Stimulated activated naive CD4-positive, alpha-beta T cell treated with Interleukin-2 at 50 U/mL for 16 hours (primary cell): ENCODE results near the gene CXorf65.

Experiments
- DNase-seq: peaks from one replicate; lab custom pipeline; 2025; lab: John Stamatoyannopoulos, UW

Gene CXorf65

GRCh38 chrX:71107245-71107644 lies 705 bp upstream of the CXorf65 start:
- DNase-seq = no peak

DNA sequence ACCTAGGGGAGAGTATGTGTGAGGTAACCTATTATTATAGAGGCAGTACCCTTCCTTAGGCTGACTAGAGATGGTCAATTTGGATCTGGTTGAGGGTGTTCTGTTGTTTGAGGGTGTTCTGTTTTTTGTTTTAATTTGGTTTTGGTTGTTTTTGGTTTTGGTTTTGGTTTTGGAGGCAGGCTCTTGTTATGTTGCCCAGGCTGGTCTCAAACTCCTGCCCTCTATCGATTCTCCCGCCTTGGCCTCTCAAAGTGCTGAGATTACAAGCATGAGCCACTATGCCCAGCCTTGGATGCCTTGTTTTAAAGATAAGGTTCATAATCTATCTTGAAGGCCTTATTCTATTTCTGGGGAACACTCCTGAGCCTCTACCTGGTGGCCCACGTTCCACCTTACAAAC lies 912 bp downstream of the CXorf65 start:
- DNase-seq = no peak

DNA sequence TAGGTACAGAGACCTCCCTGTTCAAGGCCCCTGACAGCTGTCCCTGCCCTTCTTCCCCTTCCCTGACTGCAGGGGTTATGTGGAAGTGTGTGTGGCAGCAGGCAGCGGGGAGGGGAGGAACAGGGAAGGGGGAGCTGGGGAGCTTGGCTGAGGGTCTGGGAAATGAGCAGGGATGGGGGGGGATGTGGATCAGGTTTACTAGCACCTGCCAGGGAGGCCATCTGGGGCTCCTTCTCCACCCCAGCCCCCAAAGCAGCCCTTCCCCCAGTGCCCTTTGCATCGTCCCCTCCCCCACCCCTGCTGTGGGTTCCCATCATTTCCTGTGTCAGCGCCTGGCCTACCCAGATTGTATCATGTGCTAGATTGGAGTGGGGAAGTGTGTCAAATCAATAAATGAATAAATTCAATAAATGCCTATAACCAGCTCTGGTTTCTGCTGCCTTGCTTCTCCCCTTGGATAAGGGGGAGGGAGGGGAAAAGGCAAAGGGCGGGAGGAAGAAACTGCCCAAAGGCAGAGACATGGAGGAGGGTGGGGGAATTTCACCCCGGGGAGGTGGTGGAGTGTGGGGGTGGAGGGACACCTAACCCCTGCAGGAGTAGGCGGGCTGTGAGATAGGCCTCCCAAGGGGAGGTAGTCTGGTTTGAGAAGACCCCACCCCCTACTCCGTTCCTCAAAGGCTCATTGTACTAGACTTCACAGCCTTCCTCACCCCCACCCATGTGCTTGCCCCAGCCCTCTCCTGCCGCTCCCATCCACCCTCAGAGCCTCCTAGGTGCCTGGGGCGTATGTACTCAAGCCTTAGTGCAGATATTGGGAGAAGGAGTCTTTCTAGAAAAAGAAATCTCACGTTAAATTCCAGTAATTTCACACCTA lies 3.2 kb downstream of the CXorf65 start:
- peak; percentile 30 for DNase-seq

DNA sequence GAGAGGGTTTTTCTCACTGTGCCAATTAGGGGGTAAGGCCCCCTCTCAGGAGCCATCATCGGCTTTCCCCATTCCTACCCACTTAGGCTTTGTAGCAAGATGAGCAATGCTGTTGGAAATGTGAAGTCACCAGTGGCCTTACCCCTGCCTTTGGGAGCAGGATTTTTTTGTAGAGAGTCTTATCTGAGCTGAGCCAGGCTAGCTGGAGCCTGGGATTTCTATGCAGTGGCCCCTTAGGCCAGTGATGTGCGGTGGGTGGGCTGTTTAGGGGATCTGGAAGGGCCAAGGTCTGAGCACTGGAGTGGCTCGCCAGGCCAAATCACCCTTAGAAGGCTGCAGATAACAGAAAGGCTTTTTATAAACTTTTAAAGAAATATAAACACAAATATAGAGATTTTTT lies 4.2 kb downstream of the CXorf65 start:
- DNase-seq = no peak

DNA sequence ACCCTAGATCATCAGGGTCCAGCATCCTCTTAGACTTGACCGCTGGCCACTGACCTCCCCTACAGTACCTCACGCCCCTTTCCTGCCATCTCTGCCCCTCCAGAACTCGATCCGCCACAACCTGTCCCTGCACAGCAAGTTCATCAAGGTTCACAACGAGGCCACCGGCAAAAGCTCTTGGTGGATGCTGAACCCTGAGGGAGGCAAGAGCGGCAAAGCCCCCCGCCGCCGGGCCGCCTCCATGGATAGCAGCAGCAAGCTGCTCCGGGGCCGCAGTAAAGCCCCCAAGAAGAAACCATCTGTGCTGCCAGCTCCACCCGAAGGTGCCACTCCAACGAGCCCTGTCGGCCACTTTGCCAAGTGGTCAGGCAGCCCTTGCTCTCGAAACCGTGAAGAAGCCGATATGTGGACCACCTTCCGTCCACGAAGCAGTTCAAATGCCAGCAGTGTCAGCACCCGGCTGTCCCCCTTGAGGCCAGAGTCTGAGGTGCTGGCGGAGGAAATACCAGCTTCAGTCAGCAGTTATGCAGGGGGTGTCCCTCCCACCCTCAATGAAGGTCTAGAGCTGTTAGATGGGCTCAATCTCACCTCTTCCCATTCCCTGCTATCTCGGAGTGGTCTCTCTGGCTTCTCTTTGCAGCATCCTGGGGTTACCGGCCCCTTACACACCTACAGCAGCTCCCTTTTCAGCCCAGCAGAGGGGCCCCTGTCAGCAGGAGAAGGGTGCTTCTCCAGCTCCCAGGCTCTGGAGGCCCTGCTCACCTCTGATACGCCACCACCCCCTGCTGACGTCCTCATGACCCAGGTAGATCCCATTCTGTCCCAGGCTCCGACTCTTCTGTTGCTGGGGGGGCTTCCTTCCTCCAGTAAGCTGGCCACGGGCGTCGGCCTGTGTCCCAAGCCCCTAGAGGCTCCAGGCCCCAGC lies 5.7 kb downstream of the CXorf65 start:
- DNase-seq = no peak

GRCh38 chrX:71099736-71100135 lies 6.8 kb downstream of the CXorf65 start:
- DNase-seq = no peak

GRCh38 chrX:71098951-71099506 lies 7.5 kb downstream of the CXorf65 start:
- no peak for DNase-seq

GRCh38 chrX:71098302-71098701 lies 8.2 kb downstream of the CXorf65 start:
- peak; percentile 69 for DNase-seq

DNA sequence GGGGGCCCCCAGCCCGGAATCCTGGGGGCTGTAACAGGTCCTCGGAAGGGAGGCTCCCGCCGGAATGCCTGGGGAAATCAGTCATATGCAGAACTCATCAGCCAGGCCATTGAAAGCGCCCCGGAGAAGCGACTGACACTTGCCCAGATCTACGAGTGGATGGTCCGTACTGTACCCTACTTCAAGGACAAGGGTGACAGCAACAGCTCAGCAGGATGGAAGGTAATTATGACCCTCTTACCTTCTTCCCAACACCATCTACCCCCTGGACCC lies 9.8 kb downstream of the CXorf65 start:
- DNase-seq = no peak

DNA sequence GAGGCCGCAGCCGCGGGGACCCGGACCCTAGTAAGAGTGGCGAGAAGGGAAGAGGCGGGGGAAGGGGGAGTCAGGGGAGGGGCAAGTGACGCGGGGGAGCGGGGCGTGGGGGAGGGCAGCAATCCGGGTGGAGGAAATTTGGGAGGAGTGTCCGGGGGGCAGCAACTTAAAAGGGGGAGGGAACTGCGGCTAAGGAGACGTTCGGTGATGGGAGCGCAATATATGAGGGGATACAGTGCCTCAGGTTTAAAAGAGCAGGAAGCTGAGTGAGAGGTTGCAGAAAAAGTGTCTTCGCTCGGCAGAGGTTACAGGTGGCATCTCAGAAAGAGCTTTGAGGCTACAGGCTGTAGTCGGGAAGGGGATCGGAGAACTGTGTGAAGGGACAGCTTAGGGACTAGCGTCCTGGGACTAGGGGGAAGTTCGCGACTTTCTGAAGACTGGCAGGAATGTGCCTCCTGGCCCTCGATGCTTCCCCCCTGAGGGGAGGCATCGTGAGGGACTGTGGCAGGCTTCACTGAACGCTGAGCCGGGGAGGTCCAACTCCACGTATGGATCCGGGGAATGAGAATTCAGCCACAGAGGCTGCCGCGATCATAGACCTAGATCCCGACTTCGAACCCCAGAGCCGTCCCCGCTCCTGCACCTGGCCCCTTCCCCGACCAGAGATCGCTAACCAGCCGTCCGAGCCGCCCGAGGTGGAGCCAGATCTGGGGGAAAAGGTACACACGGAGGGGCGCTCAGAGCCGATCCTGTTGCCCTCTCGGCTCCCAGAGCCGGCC lies 10.4 kb downstream of the CXorf65 start:
- no peak for DNase-seq

- peak; percentile 85 for DNase-seq
Measured at GRCh38 chrX:71095555-71095980, 11.0 kb downstream of the CXorf65 start, which contains the start of gene FOXO4. TSS of gene FOXO4 (plus strand) at chrX:71095851. CDS start at chrX:71096529, 678 bp downstream.

GRCh38 chrX:71095033-71095432 lies 11.5 kb downstream of the CXorf65 start:
- DNase-seq = no peak

GRCh38 chrX:71091263-71091662 lies 15.3 kb downstream of the CXorf65 start:
- DNase-seq = no peak

DNA sequence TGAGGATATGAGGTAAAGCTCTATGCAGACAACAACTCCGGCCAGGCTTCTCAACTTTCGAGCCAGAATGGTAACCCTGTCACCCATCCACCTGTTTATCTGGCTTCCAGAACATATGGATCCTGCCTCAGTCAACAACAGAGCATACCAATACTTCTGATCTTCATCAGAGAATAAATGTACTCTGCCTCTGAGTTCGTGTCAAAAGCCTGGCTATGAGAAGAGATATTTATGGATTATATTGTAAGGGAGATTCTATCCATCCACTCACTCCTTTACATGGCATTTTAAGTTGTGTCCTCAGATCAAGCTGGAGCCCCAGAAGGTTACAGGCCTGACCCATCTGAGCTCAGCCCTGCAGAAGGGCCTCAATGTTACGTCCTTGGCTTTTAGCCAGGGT lies 20.6 kb downstream of the CXorf65 start:
- DNase-seq = no peak

- DNase-seq = no peak
Measured at GRCh38 chrX:71082822-71083221, 23.7 kb downstream of the CXorf65 start.

- DNase-seq = no peak
Measured at GRCh38 chrX:71082124-71082647, 24.4 kb downstream of the CXorf65 start.

DNA sequence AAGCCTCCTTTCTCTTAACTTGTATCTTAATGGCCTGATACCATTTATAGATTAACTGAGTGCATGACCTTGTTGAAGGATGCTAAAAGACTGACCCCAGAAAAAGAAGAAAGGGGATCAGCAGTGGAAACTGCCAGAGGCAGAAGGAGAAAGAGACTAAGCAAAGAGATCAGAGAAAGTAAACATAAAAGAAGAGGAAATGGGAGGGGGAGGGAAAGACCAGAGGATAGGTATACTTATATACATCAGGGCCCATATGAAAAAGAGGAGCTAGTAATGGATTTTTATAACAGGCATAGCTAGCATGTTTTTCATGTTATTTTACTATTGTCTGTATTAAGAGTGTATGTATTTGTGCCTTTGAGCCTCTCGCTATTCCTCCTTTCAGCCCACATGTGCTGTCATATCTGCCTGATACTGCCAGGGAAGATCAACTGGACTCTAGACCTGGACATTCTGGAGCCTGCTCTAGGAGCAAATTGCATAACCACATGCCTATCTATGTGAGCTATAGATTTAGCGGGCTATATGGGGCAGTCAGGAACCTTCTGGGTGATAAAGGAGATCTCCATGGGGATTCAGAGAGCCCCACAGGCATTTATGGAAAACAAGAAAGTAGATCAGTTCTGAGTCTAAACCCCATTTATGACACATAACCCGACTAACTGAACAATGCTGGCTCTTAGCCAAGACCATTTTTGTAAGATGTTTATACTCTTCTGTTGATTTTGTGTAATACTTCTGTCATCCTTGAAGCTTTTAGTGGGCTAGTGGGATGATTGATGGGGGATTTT lies 25.0 kb downstream of the CXorf65 start:
- DNase-seq = no peak

DNA sequence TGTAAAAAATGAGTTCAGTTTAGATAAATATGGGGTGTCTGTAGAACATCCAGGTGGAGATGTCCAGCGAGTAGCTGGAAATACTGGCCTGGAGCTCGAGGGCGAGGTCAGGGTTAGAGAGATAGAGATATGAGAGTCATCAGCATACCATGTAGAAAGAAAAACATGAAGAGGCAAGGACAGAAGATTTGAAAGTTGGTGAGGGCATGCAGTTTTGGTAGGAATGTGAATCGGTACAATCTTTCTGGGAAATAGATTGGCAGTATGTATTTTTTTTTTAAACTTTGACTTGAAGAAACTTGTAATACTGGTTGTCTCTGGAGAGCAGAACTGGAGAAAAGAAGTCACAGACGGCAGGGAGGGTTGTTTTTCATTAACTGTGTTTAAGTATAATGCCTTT lies 36.0 kb downstream of the CXorf65 start:
- no peak for DNase-seq

DNA sequence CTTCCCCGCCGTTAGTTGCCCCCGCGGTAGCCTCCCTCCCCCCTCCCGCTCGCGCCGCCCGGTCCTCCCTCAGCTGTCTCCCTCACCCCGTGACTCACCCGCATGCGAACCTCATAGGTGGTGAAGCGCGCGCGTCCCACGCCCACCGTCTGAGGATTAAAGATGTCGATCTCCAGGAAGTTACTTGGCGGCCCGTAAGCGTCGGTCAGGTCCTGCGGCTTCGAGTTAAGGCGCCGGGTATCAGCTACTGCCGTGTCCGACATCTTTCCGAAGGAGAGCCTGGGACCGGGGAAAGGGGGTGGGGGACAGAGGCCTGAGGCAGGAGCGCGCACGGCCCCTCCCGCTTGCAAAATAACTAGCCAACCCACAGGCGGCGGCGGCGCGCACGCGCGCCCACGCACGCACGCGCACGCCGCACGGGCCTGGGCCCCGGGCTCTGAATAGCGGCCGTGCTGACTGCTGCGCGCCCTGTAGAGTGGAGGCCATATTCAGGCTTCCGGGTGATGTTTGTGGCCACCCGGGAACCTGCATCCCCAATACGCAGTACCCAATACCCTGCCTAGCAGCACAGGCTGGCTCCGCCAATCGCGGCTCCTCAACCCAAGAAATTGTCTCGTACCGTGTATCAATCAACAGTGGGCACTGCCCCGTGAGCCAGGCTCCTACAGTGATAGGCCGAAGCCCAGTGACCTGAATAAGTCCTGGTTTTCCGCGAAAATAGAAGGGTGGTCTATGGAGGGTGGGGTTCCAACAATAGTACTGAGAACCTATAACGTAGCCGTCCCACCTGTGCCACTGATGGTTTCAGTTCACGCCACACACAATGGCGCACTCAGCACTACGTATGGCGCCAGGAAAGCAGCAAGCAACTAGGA lies 38.3 kb downstream of the CXorf65 start, which contains the start of gene SNX12:
SNX12 (minus strand) TSS at position 291 of the 875 bp plus-strand sequence; CDS start at position 263, 28 bp downstream.
- DNase-seq = peak; percentile 85

DNA sequence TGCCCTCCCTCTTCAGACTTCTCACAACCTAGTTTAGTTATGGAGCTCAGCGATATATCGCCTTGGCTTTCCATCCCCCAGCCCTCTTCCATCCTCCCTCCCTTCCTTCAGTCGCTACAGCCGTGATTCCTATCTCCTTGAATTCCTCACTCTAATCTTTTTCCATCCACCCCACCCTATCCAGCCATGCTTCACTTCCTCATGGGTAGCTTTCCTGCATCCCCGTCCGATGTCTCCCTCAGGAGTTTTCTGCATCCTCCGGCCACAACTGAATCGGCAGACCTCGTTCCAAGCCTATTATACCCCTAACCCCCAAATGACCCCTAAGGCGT lies 38.9 kb downstream of the CXorf65 start:
- DNase-seq = no peak
